ENCODE results near the gene C2CD3.

DNA sequence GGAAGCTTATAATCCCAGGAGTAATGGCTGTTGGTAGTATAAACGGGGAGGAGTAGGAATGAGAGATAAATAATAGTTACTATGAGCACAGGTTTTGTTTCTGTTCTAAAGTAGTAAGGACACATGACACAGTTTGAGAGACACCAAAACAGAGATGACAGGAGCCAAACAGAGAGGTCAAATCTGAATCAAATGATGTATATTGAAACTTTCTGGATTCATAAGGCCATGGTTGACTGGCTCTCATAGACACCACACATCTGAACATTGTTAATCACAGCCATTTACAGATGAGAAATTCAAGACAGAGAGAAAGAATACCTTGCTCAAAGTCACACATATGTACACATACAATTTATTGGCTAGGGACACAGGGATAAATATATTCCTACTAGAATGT, 98.5 kb downstream of the C2CD3 start:
- TF ChIP-seq, protein P1, sequence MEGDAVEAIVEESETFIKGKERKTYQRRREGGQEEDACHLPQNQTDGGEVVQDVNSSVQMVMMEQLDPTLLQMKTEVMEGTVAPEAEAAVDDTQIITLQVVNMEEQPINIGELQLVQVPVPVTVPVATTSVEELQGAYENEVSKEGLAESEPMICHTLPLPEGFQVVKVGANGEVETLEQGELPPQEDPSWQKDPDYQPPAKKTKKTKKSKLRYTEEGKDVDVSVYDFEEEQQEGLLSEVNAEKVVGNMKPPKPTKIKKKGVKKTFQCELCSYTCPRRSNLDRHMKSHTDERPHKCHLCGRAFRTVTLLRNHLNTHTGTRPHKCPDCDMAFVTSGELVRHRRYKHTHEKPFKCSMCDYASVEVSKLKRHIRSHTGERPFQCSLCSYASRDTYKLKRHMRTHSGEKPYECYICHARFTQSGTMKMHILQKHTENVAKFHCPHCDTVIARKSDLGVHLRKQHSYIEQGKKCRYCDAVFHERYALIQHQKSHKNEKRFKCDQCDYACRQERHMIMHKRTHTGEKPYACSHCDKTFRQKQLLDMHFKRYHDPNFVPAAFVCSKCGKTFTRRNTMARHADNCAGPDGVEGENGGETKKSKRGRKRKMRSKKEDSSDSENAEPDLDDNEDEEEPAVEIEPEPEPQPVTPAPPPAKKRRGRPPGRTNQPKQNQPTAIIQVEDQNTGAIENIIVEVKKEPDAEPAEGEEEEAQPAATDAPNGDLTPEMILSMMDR (conservative IDR thresholded peaks at IDR 0.05 in 1 of 2, IDR thresholded peaks at IDR 0.05 in 1 of 2; ENCODE audit: low read depth in 1 of 2, low read length in 2 of 2): no peak
- TF ChIP-seq EZH2 (IDR thresholded peaks at IDR 0.05; ENCODE audit: low read length, missing control alignments): no peak
